ENCODE measurements around the gene TFCP2.

Gene TFCP2

GRCh38 chr12:51186465-51187085 lies 13.6 kb upstream of the TFCP2 start:
- no peaks in the 10 kb centered on the region for H3F3A ChIP-seq (ENCODE audit: low read depth)
- H3K36me3 ChIP-seq (ENCODE audit: insufficient read depth, low read length), result no peaks in the 10 kb centered on the region
- no peaks in the 10 kb centered on the region for H3K9me3 ChIP-seq (ENCODE audit: insufficient read depth, low read depth, low read length)
- H3K9ac ChIP-seq (ENCODE audit: low read depth, low read length, poor library complexity, severe bottlenecking), result peak overlapping the region; percentile 28
- peaks cover 15% of the 10 kb centered on the region for H3K4me1 ChIP-seq (ENCODE audit: insufficient read depth, low read length, poor library complexity, severe bottlenecking)
- TF ChIP-seq EZH2phosphoT487 (IDR thresholded peaks at IDR 0.05; ENCODE audit: borderline replicate concordance), result no peak
- TF ChIP-seq CTCF (conservative IDR thresholded peaks at IDR 0.05; ENCODE audit: low read length), result no peak
- H3K4me3 ChIP-seq (ENCODE audit: low read length, poor library complexity, severe bottlenecking), result no peak overlapping the region
- peak overlapping the region; percentile 33 for H3K4me2 ChIP-seq (ENCODE audit: low read depth, low read length, poor library complexity, severe bottlenecking)
- peak overlapping the region; percentile 62 for H2AFZ ChIP-seq (ENCODE audit: low read length)
- H4K20me1 ChIP-seq (ENCODE audit: insufficient read depth, low read length, poor library complexity, severe bottlenecking), result no peaks in the 10 kb centered on the region
- no peaks in the 10 kb centered on the region for H3K9me2 ChIP-seq (replicated peaks; ENCODE audit: low read depth, low read length)
- no peaks in the 10 kb centered on the region for H3K27me3 ChIP-seq (ENCODE audit: insufficient read depth, low read length, poor library complexity, severe bottlenecking)
- no peaks in the 10 kb centered on the region for H3K79me2 ChIP-seq (ENCODE audit: insufficient read depth, low read length)

GRCh38 chr12:51185171-51185717 lies 12.3 kb upstream of the TFCP2 start:
- H3K9me3 ChIP-seq (ENCODE audit: insufficient read depth, low read depth, low read length), result no peaks in the 10 kb centered on the region
- TF ChIP-seq CTCF (conservative IDR thresholded peaks at IDR 0.05; ENCODE audit: low read length), result no peak
- no peak for TF ChIP-seq EZH2phosphoT487 (IDR thresholded peaks at IDR 0.05; ENCODE audit: borderline replicate concordance)
- peaks cover 15% of the 10 kb centered on the region for H3K4me1 ChIP-seq (ENCODE audit: insufficient read depth, low read length, poor library complexity, severe bottlenecking)
- no peaks in the 10 kb centered on the region for H3K27me3 ChIP-seq (ENCODE audit: insufficient read depth, low read length, poor library complexity, severe bottlenecking)
- no peaks in the 10 kb centered on the region for H3K79me2 ChIP-seq (ENCODE audit: insufficient read depth, low read length)
- H2AFZ ChIP-seq (ENCODE audit: low read length), result no peak overlapping the region
- H3K4me2 ChIP-seq (ENCODE audit: low read depth, low read length, poor library complexity, severe bottlenecking), result no peak overlapping the region
- H3K4me3 ChIP-seq (ENCODE audit: low read length, poor library complexity, severe bottlenecking), result no peak overlapping the region
- H3K9ac ChIP-seq (ENCODE audit: low read depth, low read length, poor library complexity, severe bottlenecking), result no peak overlapping the region
- no peaks in the 10 kb centered on the region for H3K9me2 ChIP-seq (replicated peaks; ENCODE audit: low read depth, low read length)
- H4K20me1 ChIP-seq (ENCODE audit: insufficient read depth, low read length, poor library complexity, severe bottlenecking), result no peaks in the 10 kb centered on the region
- no peaks in the 10 kb centered on the region for H3K36me3 ChIP-seq (ENCODE audit: insufficient read depth, low read length)
- no peaks in the 10 kb centered on the region for H3F3A ChIP-seq (ENCODE audit: low read depth)

- no peaks in the 10 kb centered on the region for H3K79me2 ChIP-seq (ENCODE audit: insufficient read depth, low read length)
- TF ChIP-seq EZH2phosphoT487 (IDR thresholded peaks at IDR 0.05; ENCODE audit: borderline replicate concordance), result no peak
- TF ChIP-seq CTCF (conservative IDR thresholded peaks at IDR 0.05; ENCODE audit: low read length), result no peak
- no peak overlapping the region for H3K4me2 ChIP-seq (ENCODE audit: low read depth, low read length, poor library complexity, severe bottlenecking)
- no peaks in the 10 kb centered on the region for H3F3A ChIP-seq (ENCODE audit: low read depth)
- peaks cover 15% of the 10 kb centered on the region for H3K4me1 ChIP-seq (ENCODE audit: insufficient read depth, low read length, poor library complexity, severe bottlenecking)
- no peak overlapping the region for H3K9ac ChIP-seq (ENCODE audit: low read depth, low read length, poor library complexity, severe bottlenecking)
- H3K36me3 ChIP-seq (ENCODE audit: insufficient read depth, low read length), result no peaks in the 10 kb centered on the region
- H2AFZ ChIP-seq (ENCODE audit: low read length), result no peak overlapping the region
- H3K9me3 ChIP-seq (ENCODE audit: insufficient read depth, low read depth, low read length), result no peaks in the 10 kb centered on the region
- H3K27me3 ChIP-seq (ENCODE audit: insufficient read depth, low read length, poor library complexity, severe bottlenecking), result no peaks in the 10 kb centered on the region
- H3K9me2 ChIP-seq (replicated peaks; ENCODE audit: low read depth, low read length), result no peaks in the 10 kb centered on the region
- no peaks in the 10 kb centered on the region for H4K20me1 ChIP-seq (ENCODE audit: insufficient read depth, low read length, poor library complexity, severe bottlenecking)
- no peak overlapping the region for H3K4me3 ChIP-seq (ENCODE audit: low read length, poor library complexity, severe bottlenecking)
Measured at GRCh38 chr12:51183816-51184215, 10.9 kb upstream of the TFCP2 start.

Data from Loucy (cell line).